Kidney capillary endothelial cell (primary cell): Measurements from ENCODE around the gene SEPTIN2.
"Not testable (repeated sequence)": the region's sequence is repeated elsewhere in the genome, so short reads cannot be mapped to it uniquely, and the experiment has no call there.

Experiments
- DNase-seq: peaks from one replicate; pipeline ENCODE4 v3.0.0-alpha.2; 2018; ENCODE audit warnings: low spot score

SEPTIN2 gene

DNA sequence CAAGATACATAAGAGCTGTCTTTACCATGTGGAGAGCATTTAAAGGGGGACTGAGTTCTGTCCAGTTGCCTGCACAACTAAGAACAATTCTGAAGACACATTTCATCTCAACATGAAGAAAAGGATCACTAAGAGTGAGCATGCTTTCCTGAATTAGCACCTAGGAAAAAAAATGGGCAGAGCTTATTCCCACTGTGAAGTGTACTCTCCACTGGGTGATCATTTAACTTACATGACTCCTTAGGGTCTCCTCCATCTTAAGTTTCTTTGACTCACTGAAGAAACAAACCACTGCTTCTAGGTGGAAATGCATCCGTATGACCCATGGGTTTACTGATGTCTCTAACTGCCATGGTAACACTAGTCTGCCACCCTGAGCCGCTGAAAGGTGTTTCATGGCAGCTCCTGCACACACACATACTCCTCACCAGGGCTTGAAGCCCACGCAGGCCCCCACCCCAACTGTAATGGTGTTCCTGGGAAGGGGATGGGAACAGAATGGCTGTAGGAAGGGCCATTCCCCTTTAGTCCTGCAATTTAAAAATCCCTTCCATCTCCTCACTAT, 27.3 kb upstream of the SEPTIN2 start:
- DNase-seq = no peak

DNA sequence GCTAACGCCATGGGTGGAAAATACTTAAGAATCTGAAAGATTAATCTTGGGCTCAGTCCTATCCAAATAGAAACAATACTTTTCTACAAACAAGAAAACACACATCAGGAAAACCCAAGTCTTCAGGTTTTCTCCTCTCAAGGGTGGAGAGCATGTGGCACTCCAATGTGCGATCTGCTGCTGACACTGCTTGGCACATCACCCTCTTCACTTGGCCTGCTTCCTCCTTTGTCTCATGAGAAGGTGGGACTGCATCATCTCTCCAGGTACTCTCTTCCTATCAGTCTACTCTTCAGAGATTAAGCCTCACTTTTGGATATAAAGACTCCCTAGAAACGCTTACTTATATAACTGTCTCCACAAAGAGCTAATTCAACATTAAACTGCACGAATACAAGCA, 26.7 kb upstream of the SEPTIN2 start:
- DNase-seq = no peak

DNA sequence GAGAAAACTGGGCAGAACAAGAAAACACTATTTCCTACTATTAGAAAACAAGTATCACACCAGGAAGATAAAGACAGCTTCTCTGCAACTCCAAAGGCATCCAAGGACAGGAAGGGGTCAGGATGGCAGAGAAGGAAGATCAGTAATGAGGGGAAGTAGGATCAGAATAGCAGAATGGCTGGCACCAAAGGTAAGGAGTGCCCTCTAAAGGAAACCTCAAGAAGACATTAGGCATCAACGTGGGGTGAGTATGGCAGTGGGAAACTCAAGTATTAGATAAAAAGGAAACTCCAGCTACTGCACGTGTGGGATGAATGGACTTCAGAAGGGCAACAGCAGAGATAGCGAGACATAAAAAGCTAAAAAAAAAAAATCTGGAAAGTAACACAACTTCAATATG, 26.1 kb upstream of the SEPTIN2 start:
- DNase-seq = no peak

DNA sequence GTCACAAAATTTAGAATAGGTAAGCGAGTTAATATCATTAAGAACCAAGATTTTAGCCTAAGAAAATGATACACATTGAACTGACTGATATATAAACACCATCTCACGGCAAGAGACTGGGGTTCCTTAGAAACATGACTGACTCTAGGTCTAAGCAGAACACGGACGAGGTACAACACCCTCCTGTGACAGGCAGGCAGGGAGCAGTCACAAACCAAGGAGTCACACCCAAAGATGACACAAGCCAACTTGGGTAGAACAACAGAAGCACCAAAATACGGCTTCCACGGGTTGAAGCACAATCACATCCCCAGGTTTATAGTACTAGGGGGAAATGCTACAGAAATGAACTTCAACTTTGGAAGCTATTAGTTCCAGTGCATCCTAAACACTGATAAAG, 24.6 kb upstream of the SEPTIN2 start:
- DNase-seq = no peak

DNA sequence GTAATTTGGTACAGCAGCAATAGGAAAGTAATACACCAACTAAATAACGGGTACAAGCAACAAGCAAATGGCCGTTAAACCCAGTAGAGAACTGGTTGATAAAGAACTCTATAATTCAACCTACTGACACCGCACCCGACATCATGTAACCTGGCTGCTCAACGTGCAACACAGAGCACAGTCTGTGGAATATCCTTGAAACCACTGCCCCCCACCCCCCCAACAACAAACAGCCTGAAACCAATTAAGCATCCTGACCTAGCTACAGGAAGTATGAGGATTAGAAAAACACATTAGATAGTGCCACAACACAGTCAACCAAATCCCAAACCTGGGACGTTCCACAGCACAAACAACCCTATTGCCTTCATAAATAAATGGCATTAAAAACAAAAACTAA, 23.7 kb upstream of the SEPTIN2 start:
- DNase-seq = no peak

DNA sequence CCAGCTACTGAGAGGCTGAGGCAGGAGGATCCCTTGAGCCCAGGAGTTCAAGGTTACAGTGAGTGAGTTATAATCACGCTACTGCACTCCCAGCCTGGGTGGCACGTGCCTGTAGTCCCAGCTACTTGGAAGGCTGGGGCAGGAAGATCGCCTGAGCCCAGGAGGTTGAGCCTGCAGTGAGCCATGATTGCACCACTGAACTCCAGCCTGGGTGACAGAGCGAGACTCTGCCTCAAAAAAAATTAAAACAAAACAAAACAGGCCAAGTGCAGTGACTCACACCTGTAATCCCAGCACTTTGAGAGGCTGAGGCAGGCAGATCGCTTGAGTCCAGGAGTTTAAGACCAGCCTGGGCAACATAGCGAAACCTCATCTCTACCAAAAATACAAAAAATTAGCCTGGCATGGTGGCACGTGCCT, 22.3 kb upstream of the SEPTIN2 start:
- not testable (repeated sequence) for DNase-seq

DNA sequence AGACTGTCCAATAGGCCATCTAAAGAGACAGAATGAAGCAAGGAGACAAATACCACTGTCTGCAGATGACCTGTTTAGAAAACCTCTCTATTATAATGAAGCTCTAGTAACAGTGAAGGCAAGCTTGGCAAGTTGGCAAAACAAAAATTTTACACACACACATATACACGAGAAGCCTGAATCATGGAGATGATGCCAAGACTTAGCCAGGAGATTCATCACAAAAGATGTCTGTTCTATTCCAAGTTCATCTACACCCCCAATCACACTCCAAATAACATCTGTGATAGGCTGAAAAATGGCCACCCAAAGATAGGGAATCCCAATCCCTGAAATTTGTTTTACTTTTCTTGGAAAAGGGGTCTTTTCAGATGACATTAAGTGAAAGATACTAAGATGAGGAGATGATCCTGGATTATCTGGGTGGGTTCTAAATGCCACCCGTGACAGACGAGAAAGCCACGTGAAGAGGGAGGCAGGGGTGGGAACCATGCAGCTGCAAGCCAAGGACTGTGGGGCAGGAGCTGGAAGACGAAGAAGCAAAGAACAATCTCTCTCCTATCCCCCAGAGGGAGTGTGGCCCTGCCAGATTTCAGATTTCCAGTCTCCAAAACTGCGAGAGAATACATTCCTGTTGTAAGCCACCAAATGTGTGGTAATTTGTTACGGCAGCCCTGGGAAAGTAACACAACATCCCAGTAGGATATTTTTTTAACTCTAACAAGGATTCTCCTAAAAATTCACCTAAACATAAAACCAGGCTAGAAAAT, 20.2 kb upstream of the SEPTIN2 start:
- DNase-seq = no peak

DNA sequence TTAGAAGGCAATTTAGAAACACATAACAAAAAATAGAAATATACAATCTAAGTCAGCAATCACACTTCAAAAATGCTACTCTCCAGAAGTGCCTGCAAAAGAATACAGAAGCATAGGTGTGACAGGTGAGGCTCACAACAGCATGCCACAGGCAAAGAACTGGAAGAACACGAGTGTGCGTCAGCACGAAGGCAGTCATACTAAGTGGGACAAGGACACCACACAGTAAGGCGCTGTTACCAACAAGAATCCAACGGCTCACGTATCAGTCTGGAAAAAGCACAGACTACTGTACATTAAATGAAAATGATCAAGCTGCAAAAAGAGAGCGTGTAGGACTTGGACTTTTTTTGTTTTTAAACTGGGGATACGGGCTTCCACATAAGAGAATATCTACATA, 19.0 kb upstream of the SEPTIN2 start:
- no peak for DNase-seq

DNA sequence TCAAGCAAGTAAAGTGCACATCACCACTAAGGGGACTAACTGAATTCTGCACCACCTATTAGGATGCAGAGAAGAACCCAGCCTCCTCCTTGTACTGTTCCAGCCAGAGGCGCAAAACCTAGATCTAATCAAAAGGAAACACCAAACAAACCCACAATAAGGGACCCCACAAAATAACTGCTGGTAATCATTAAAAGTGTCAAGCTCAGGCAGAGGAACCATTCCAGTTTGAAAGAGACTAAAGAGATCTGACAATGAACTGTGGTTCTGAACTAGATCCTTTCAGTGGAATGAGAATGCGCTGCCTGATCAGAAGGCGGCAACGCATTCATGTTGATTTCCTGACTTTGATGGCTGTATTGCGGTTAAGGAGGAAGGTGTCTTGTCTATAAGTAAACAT, 17.1 kb upstream of the SEPTIN2 start:
- DNase-seq = no peak

DNA sequence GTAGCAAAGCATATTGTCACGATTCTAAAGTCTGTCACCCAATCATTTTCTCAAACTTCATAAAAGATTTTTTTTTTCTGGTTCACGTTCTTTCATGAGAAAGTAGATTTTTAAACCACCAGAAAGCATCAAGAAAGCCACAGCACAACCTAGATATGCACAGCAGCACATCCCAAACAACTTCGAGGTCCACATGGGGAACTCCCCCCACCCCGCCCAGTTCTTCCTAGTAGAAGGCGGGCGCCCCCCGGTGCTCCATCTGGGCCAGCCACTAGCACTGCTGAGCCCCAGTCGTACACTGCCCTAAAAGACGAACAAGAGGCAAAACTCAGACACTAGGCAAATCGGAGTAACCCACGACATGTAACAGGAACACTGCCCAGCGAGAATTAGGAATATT, 15.7 kb upstream of the SEPTIN2 start:
- DNase-seq = no peak

DNA sequence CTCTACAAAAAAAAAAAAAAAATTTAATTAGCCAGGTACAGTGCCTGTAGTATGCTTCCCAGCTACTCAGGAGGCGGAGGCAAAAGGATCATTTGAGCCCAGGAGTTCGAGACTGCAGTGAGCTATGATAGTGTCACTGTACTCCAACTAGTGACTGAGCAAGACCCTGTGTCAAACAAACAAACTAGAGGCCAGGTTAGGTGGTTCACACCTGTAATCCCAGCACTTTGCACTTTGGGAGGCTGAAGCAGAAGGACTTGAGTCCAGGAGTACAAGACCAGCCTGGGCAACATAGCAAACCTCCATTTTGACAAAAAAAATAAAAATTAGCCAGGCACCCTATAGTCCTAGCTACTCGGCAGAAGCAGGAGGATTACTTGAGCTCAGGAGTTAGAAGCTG, 13.6 kb upstream of the SEPTIN2 start:
- no peak for DNase-seq

DNA sequence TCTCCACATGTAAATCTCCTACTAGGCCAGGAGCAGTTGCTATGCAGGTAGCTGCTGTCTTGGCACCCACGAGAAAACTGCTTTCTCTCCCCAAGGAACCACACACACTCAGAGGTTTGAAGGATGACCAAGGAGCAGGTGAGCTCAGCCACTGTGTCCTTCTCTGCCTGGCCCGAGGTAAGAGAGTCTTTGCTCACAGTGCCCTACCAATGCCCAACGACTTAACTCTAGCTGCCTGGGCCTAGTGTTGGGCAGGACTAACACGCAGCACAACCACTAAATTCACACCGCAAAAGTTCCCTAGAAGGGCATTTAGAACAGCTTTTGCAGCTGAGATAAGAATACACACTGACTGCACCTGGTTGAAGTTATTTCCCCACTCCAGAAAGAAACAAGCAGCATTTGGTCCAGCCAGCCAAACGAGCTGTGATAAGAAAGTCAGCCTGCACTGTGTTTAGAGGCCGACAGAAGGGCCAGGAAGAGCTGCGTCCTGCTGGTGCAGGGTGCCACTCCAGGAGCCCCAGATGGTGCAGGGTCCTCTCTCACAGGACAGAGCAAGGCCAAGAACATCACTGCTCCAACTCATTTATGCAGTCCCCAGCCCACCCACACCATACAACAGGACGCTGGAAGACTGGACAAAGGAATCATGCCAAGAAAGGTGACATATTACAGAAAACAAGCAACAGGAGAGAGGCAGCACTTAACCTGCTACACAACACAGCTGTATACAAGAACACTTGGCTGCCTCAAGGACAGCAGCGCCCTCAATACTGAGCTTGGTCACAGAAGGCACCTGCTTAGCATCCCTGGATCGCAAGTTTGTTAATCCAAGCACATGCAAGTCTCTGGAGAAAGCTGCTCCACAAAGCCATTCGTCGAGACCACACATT, 12.7 kb upstream of the SEPTIN2 start:
- no peak for DNase-seq

DNA sequence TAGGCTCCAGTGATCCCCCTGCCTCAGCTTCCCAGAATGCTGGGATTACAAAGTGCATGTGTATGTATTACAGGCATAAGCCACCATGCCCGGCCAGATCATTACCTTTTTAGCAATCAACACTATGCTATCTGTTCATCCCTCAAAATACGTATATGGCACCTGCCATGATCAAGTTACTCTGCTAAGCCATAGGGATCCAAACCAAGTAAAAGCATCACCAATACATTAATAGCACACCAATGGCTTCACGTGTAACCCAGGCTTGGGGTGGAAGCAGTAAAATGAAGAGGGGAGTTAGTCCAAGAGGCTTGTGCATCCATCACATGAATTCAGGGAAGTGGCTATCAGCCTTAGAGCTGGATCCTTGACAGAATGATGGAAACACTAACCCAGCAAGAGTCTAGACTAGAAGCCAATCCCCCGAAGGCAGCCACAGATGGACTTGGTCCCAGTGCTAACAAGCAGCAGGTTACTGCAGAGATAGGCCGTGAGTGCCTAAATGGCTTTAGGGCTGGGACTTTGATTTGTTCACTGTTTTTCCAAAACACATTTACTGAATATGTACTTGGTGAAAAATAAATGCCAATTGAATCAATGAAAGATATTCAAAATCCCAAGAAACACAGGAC, 11.6 kb upstream of the SEPTIN2 start:
- no peak for DNase-seq

DNA sequence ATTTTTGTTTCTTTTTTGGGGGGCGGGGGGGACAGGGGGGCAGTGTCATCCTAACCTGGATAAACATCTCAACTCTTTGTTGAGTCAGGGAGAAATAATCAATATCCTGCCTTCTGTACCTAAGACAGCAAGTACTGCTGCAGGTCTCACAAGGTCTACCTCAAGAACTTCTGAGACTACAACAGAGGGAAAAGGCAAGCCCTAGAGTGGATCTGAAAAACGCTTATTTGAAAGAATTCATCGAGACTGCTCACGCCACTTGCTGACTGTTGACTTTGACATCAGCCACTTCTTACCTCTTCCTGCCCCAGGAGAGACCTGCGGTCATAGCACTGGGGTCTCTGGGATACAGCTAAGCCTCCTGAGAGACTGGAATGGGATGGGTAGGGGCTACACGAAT, 8.7 kb upstream of the SEPTIN2 start:
- no peak for DNase-seq

DNA sequence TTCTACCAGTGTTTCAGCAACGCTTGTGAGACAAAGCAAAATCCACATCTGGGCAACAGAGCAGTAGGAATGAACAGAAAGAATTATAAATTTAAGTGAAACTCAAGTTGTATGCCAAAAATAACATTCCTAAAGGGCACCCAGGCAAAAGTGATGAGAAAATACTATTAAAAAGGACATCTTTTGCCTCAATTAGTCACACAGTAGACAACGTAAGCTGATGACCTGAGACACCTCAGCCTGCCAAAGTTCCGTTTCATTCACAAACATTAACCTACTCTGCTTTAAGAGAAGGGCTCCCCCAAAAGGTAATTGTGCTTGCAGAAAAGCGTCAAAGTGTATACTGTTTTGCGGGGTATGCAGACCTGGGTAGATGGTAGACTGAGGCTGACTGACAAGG, 7.5 kb upstream of the SEPTIN2 start:
- no peak for DNase-seq

DNA sequence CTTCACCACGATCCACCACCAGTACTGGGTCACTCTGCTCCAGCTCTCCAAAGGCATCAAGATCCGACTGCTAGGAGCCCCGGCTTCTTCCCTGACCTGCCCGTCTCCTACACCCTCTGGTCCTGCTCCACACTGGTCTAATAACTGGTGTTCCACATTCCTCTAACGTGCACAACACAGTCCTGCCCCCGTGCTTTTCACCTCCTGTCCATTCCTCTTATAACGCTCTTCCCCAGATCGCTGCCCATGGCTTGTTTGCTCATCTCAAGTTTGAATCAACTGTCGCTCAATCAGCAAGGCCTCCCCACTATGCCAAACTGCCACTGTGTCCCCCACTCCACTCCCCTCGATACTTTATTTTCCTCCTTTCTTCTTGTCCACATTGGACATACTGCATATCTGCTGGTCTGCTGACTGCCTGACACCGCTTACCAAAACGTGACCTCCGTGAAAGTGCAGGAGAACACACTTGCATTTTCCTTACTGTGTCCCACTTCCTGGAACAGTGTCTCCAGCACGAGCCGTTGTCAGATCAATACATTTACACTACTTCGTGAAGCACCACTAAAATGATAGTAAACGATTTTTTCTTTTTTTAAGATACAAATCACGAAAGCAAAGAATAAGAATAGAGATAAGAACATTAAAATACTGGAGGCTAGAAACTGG, 6.8 kb upstream of the SEPTIN2 start:
- DNase-seq = no peak

DNA sequence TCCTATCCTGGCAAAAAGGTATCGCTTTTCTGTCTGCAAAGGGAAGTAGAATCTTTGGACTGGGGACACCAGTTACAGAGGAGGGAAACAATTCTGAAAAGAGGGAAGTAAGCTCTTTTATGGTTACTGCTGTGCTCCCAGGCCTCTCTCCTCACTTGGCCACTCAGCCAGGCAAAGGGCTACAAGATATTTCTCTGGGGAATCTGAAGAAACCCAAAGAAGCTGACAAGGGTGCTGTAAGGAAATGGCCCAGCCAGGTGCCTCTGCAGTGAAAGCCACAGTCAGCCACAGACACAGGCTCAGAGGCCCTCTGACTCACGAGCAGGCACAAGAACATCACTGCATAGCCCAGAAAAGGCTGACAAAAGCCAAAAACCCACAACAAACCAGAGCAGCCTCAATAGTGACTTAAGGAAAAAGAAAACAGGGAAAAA, 6.0 kb upstream of the SEPTIN2 start:
- no peak for DNase-seq

DNA sequence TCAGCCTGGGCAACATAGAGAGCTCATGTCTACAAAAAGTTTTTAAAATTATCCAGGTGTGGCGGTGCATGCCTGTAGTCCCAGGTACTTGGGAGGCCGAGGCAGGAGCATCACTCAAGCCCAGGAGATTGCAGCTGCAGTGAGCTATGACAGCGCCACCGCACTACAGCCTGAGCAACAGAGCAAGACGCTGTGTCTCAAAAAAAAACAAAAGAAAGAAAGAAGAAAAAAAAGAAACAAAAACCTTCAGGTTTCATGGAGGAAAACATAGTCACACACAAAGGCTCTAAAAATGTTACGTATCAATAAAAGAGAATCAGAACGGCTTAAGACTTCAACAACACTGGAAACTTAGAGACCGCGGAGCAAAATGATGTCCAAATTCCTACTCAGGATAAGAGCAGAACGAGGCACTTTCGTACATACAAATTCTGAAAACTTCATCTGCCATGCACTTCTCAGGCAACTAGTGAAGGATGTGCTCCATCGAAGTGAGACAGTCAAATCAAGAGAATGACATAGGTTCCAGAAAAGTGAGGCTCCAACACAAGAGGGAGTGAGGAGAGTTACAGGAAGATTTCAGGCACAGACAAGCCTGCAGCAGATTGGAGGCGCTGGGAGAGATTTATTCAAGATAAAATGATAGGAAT, 4.7 kb upstream of the SEPTIN2 start:
- DNase-seq = no peak

DNA sequence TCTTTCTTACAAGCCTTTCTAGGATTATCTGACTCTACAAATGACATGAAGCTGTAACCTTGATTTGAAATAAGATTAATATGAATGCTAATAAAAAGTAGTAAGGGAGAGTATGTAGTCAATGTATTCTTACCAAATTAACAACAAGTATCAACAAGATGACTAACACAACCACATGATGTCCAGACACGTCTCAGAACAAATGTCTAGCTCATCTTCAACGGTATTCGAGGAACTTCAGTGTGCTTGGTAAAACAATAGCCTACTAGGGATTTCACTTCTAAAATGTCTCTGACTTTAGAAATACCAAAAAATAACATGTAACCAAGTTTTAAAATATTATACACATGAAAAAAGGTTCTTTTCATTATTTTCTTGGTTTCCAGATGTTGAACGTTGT, 3.6 kb upstream of the SEPTIN2 start:
- DNase-seq = no peak

DNA sequence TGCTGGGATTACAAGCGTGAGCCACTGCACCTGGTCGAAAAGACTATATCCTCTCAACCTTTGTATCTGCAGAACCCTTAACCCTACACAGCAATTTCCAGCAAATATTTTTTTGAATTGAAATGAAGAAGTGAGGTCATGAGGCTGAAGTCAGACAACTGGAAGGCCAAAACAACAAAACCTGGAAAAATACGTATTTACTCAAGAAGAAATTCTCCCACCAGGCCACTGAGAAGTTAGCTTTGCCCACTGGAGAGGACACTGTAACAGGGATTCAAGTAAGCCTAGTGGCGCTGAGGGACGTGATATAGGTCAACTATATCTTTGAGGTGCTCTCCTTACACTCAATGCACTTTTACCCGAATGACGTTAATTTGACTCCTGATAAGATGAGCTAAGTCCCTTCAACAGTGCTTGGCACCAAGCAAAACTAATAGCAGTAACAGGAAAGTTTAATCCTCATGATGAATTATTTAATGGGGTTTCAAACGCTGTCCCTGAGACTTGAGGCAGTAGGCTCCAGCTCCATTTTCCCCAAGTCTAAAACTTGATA, 2.1 kb upstream of the SEPTIN2 start:
- no peak for DNase-seq
